Measurements from ENCODE around the gene CYBC1. TPM values are rescaled to one million over a fixed set of nuclear protein-coding genes. Genes with fewer than 3 reads are reported as not detected.

CYBC1 gene
- polyA plus RNA-seq, 1 experiment: 118 TPM

DNA sequence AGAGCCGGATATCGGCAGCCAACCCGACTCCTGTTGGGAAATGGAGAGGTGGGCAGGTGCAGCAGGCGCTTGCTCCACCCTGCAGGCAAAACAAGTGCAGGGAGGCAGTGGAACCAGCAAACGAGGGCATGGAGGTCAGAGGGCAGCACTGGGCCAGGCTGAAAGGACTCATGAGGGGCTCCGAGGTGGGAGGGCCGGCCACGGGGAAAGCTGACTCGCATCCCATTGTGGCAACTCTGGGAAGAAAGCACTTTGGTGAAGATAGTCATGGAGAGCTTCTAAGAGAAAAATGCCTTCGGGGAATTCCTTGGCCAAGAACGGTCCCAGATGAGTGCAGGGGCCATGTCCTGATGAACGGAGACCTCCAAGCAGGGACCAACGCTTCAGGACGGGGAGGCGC lies 4.4 kb downstream of the CYBC1 start:
- no peak for DNase-seq (ENCODE audit: low read depth)
- CTCF ChIA-PET: interaction anchor here (0.6 kb wide), 1 partner anchor 815 kb away, joined by 4 read pairs; no protein-coding TSS in a partner anchor

DNA sequence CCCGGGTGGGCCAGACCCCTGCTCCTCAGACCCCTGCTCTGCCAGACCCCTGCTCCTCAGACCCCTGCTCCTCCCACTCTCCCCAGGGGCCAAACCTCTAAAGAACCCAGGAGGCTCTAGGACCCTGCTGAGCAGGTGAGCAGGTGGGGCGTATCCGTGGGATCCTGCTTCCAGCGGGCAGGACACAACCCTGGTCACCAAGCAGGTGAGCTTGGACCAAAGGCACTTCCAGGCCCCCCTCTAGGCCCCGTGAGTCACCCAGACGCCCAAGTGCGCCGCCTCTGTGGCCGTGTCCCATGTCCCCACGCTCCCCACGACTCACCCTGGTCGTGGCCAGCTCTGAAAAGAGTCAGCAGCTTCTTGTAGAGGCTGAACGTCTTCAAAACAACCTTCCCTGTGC lies 5.0 kb downstream of the CYBC1 start:
- H3K4me3 ChIP-seq (ENCODE audit: low read depth, low read length): no peak overlapping the region
- H3K36me3 ChIP-seq (ENCODE audit: control insufficient read depth, insufficient read depth, low read length): peaks cover 25% of the 10 kb centered on the region
- H3K27me3 ChIP-seq (ENCODE audit: control insufficient read depth, insufficient read depth, low read length): no peaks in the 10 kb centered on the region
- no peak for DNase-seq (ENCODE audit: low read depth)
- POLR2A ChIA-PET: no interaction called here
- CTCF ChIA-PET: interaction anchor here (0.6 kb wide), 1 partner anchor 82 kb away, joined by 3 read pairs; no protein-coding TSS in a partner anchor
- TF ChIP-seq, protein P1, sequence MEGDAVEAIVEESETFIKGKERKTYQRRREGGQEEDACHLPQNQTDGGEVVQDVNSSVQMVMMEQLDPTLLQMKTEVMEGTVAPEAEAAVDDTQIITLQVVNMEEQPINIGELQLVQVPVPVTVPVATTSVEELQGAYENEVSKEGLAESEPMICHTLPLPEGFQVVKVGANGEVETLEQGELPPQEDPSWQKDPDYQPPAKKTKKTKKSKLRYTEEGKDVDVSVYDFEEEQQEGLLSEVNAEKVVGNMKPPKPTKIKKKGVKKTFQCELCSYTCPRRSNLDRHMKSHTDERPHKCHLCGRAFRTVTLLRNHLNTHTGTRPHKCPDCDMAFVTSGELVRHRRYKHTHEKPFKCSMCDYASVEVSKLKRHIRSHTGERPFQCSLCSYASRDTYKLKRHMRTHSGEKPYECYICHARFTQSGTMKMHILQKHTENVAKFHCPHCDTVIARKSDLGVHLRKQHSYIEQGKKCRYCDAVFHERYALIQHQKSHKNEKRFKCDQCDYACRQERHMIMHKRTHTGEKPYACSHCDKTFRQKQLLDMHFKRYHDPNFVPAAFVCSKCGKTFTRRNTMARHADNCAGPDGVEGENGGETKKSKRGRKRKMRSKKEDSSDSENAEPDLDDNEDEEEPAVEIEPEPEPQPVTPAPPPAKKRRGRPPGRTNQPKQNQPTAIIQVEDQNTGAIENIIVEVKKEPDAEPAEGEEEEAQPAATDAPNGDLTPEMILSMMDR (IDR thresholded peaks at IDR 0.05; ENCODE audit: insufficient read depth, low read depth, low read length): no peak

More for the DNA sequence above, 4.4 kb downstream of the CYBC1 start:
- TF ChIP-seq, protein P1 (IDR thresholded peaks at IDR 0.05; ENCODE audit: insufficient read depth, low read depth, low read length): no peak
- POLR2A ChIA-PET: no interaction called here
- peaks cover 25% of the 10 kb centered on the region for H3K36me3 ChIP-seq (ENCODE audit: control insufficient read depth, insufficient read depth, low read length)
- no peaks in the 10 kb centered on the region for H3K27me3 ChIP-seq (ENCODE audit: control insufficient read depth, insufficient read depth, low read length)
- H3K4me3 ChIP-seq (ENCODE audit: low read depth, low read length): no peak overlapping the region

DNA sequence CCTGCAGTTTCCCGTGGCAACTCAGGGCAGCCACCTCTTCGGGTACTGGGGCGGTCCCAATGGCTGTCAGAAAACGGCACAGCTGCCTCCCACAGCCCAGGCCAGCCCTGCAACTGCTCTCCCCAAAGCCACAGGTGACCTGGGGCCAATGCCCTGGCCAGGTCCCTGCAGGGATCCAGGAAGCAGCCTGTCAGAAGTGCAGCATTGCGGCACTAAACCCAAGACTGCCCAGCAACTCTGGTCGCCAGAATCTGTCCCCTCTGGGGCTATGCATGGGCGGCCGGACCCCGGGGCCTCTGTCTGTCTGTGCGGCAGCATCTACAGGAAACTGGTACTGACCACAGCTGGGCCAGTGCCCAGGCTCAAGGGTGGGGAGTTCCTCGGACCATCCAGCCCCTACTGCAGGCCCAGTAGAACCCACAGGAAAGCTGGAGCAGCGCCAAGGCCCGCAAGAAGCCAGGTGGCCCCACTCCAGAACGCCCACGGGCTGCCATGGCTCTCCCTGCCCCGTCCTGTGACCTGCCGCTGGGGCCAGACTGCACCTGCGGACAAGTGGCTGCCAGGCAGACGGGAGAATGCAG lies 5.5 kb downstream of the CYBC1 start:
- peaks cover 25% of the 10 kb centered on the region for H3K36me3 ChIP-seq (ENCODE audit: control insufficient read depth, insufficient read depth, low read length)
- ChIA-PET POLR2A (no interaction called here), CTCF (interaction anchor here (0.6 kb wide), 1 partner anchor 83 kb away, joined by 3 read pairs; no protein-coding TSS in a partner anchor)
- no peak for DNase-seq (ENCODE audit: low read depth)
- no peaks in the 10 kb centered on the region for H3K27me3 ChIP-seq (ENCODE audit: control insufficient read depth, insufficient read depth, low read length)
- H3K4me3 ChIP-seq (ENCODE audit: low read depth, low read length): no peak overlapping the region
- TF ChIP-seq, protein P1 (IDR thresholded peaks at IDR 0.05; ENCODE audit: insufficient read depth, low read depth, low read length): no peak

DNA sequence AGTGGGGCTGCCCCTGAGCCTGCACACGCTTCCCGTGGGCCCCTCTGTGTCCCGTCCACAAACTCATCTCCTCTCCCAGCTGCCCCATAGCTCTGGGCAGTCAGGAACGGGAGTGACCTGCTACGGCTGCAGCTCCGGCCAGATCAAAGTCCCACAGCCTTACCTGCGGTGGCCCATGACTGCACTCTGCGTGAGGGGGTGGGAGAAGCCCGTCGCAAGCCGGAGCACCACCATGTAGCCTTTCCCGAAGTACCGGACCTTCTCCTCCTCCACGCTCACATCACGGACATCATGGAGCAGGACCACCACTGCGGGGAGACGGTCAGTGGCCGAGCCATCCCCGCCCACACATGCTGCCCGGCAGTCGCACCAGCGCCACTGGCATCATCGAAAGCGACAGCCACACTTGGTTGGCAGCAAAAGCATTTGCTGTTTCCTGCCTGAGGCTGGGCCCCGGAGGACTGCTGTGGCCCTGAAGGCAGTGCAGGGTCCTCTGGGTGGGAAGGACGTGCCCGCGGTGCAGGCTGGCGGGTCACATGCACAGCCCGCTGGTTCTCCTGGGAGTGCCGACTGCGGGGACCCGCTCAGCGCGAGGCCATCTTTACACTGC lies 6.2 kb downstream of the CYBC1 start:
- TF ChIP-seq, protein P1 (IDR thresholded peaks at IDR 0.05; ENCODE audit: insufficient read depth, low read depth, low read length): no peak
- no peak for DNase-seq (ENCODE audit: low read depth)
- H3K4me3 ChIP-seq (ENCODE audit: low read depth, low read length): no peak overlapping the region
- ChIA-PET POLR2A (no interaction called here), CTCF (no interaction called here)
- peaks cover 26% of the 10 kb centered on the region for H3K36me3 ChIP-seq (ENCODE audit: control insufficient read depth, insufficient read depth, low read length)
- H3K27me3 ChIP-seq (ENCODE audit: control insufficient read depth, insufficient read depth, low read length): no peaks in the 10 kb centered on the region

DNA sequence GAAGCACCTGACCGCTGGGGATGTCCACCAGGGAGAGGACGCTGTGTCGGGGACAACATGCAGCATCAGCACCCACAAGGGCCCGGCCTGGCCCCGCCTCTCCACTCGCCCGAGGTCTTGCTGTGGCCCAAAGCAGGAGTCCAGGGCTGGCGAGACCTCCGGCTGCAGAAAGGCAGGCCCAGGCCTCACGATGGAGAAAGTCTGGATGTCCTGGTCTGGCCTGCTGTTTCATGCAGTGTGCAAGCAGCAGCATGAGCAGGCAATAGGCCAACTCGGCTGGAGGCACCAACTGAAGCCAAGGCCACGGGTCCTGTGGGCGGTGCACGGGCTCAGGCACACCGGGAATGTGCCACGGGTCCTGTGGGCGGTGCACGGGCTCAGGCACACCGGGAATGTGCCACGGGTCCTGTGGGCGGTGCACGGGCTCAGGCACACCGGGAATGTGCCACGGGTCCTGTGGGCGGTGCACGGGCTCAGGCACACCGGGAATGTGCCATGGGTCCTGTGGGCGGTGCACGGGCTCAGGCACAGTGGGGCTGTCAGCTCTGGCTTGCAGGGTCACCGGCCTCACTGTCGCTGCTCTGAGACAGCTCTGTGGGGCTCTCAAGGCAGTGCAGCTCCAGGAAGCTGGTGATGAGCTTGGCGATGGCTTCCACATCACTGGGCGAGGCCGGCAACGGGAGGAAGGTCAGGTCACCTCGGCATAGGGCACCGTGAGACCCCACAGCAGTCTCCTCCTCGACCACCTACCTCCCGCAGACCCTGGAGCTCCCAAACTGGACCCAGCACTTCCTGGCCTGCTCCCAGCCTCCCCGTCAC lies 6.9 kb downstream of the CYBC1 start:
- ChIA-PET POLR2A (no interaction called here), CTCF (interaction anchor here (1.7 kb wide), 1 partner anchor 24 kb away, joined by 3 read pairs; no protein-coding TSS in a partner anchor)
- no peaks in the 10 kb centered on the region for H3K27me3 ChIP-seq (ENCODE audit: control insufficient read depth, insufficient read depth, low read length)
- peaks cover 25% of the 10 kb centered on the region for H3K36me3 ChIP-seq (ENCODE audit: control insufficient read depth, insufficient read depth, low read length)
- H3K4me3 ChIP-seq (ENCODE audit: low read depth, low read length): no peak overlapping the region
- TF ChIP-seq, protein P1 (IDR thresholded peaks at IDR 0.05; ENCODE audit: insufficient read depth, low read depth, low read length): no peak
- DNase-seq (ENCODE audit: low read depth): no peak

Data from BJ (cell line).